NCI-H187 treated with DMSO at 0.1 percent for 48 hours (cell line): Measurements from ENCODE around the gene GRIN2B.

Experiments
- DNase-seq: peaks from one replicate; lab custom pipeline; 2025; lab: John Stamatoyannopoulos, UW

The GRIN2B gene

GRCh38 chr12:13981296-13981962 lies at the start of gene GRIN2B:
TSS of gene GRIN2B (minus strand) at chr12:13981602. CDS start at chr12:13866208, 115,394 bp downstream.
- no peak for DNase-seq

GRCh38 chr12:14026537-14026936 lies 45.1 kb upstream of the GRIN2B start:
- DNase-seq: no peak

GRCh38 chr12:14024591-14024990 lies 43.2 kb upstream of the GRIN2B start:
- no peak for DNase-seq

GRCh38 chr12:14018080-14018479 lies 36.7 kb upstream of the GRIN2B start:
- no peak for DNase-seq

- DNase-seq: no peak
Observed at GRCh38 chr12:14010989-14011388, 29.6 kb upstream of the GRIN2B start.

- no peak for DNase-seq
Observed at GRCh38 chr12:14007639-14008038, 26.2 kb upstream of the GRIN2B start.

GRCh38 chr12:13992585-13992984 lies 11.2 kb upstream of the GRIN2B start:
- no peak for DNase-seq

GRCh38 chr12:13992106-13992505 lies 10.7 kb upstream of the GRIN2B start:
- no peak for DNase-seq

GRCh38 chr12:13986031-13986430 lies 4.6 kb upstream of the GRIN2B start:
- DNase-seq: no peak

GRCh38 chr12:13981990-13982389 lies 588 bp upstream of the GRIN2B start:
- DNase-seq: no peak

GRCh38 chr12:13980538-13981295 lies 685 bp downstream of the GRIN2B start:
- no peak for DNase-seq

- no peak for DNase-seq
Observed at GRCh38 chr12:13979772-13980378, 1.5 kb downstream of the GRIN2B start.

GRCh38 chr12:13978876-13979275 lies 2.5 kb downstream of the GRIN2B start:
- DNase-seq: no peak

GRCh38 chr12:13976880-13977279 lies 4.5 kb downstream of the GRIN2B start:
- no peak for DNase-seq

GRCh38 chr12:13976028-13976584 lies 5.3 kb downstream of the GRIN2B start:
- no peak for DNase-seq

GRCh38 chr12:13973996-13974395 lies 7.4 kb downstream of the GRIN2B start:
- DNase-seq: no peak

- no peak for DNase-seq
Observed at GRCh38 chr12:13970803-13971202, 10.6 kb downstream of the GRIN2B start.

GRCh38 chr12:13968281-13968680 lies 13.1 kb downstream of the GRIN2B start:
- no peak for DNase-seq

- DNase-seq: no peak
Observed at GRCh38 chr12:13964666-13965065, 16.7 kb downstream of the GRIN2B start.

- no peak for DNase-seq
Observed at GRCh38 chr12:13962699-13963098, 18.7 kb downstream of the GRIN2B start.

GRCh38 chr12:13961971-13962370 lies 19.4 kb downstream of the GRIN2B start:
- no peak for DNase-seq

GRCh38 chr12:13959131-13959723 lies 22.2 kb downstream of the GRIN2B start:
- DNase-seq: no peak
